Measurements from ENCODE around the gene NFKBIZ.

GRCh38 chr3:101858464-101859030 is 9.2 kb downstream of the NFKBIZ start:
- TF ChIP-seq CTCF (IDR thresholded peaks at IDR 0.05; ENCODE audit: low read depth, low read length) = no peak
- no peak for TF ChIP-seq EZH2phosphoT487 (IDR thresholded peaks at IDR 0.05; ENCODE audit: low read depth)
